Measurements from ENCODE around the gene FUOM.

Gene FUOM

DNA sequence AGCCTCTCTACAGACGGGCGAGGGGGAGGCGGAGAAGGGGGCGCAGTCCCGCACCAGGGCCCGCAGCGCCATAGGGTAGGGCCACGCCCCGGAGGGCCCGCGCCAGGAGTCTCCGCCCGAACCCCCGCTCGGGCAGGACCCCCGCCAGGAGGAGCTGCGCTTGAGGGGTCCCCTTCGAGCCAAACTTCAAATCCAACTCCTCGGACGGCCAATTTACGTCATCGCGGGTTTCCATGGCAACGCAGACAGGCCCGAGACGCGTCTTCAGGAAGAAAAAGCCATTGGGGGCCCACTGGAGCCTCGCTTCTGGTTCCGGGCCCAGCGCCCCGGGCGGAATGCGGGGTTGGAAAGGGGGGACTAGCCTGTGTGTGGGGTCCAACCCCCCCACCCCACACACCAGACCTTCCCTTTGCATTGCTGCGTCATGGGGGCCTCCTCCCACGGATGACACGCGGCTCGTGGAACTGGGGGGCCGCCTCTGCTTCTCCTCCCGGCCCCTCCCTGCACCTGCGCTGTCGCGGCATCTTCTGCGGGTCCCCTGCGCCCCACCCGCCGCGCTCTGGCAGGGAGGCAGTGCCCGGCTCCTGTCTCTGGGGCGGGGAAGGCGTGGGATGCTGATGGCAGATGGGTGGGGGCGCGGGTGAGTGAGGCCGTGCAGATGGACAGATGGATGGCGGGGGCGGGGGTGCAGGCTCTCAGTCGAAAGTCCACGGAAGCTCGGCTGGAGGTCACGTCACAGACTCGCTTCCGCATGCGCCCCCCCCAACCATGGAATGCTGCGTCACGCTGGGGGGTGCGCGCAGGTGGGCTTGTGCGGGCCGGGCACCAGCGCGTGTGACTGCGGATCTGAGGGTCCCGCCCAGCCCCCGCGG lies 22.3 kb downstream of the FUOM start:
- no peak for TF ChIP-seq Cebpa-rat (IDR thresholded peaks at IDR 0.05)
- Histone ChIP-seq H3K27ac (no peak overlapping the region), H3K27me3 (peaks cover 66% of the 10 kb centered on the region), H4K20me1 (no peaks in the 10 kb centered on the region), H3K4me2 (0 out of 2 replicates have a peak overlapping the region, but pooled peaks have one; percentile 9), H3K4me3 (0 out of 2 replicates have a peak overlapping the region, but pooled peaks have one; percentile 25), H3K9ac (no peak overlapping the region), H3K36me3 (no peaks in the 10 kb centered on the region), H3K4me1 (peaks cover 23% of the 10 kb centered on the region), H3K9me3 (peaks cover 49% of the 10 kb centered on the region)

DNA sequence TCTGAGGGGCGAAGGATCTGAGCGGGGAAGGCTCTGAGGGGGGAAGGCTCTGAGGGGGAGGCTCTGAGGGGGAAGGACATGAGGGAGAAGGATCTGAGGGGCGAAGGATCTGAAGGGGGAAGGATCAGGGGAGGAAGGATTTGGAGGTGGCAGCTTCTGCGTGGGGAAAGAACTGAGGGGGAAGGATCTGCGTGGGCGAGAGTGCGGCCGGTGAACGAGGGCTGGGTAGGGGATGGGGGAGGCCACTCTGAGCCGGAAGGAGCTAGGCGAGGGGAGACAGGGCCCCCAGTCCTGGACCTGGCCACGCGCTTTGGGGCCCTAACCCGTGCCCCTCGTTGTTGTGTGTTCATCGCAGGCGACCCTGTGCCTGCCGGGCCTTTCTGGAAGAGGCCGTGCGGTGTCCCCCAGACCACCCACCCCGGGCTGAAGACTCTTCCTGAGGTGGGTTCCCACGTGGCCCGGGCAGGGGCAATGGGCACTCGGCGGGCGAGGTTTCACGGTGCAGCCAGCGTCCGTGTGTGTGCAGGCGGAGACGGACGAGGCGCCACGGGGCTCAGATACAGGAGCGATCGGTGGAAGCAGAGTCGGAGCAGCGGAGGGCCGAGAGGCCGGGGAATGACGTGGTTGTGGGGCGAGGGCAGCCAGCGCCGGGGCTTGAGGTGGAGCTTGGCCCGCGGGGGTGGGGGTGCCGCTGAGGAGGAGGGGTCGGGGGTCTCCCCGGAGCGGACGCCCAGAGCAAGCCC lies 23.1 kb downstream of the FUOM start:
- Histone ChIP-seq H3K4me1 (peaks cover 23% of the 10 kb centered on the region), H3K4me2 (no peak overlapping the region), H3K9ac (no peak overlapping the region), H3K27me3 (peaks cover 66% of the 10 kb centered on the region), H3K36me3 (no peaks in the 10 kb centered on the region), H3K27ac (no peak overlapping the region), H4K20me1 (no peaks in the 10 kb centered on the region), H3K4me3 (no peak overlapping the region), H3K9me3 (peaks cover 49% of the 10 kb centered on the region)
- no peak for TF ChIP-seq Cebpa-rat (IDR thresholded peaks at IDR 0.05)

DNA sequence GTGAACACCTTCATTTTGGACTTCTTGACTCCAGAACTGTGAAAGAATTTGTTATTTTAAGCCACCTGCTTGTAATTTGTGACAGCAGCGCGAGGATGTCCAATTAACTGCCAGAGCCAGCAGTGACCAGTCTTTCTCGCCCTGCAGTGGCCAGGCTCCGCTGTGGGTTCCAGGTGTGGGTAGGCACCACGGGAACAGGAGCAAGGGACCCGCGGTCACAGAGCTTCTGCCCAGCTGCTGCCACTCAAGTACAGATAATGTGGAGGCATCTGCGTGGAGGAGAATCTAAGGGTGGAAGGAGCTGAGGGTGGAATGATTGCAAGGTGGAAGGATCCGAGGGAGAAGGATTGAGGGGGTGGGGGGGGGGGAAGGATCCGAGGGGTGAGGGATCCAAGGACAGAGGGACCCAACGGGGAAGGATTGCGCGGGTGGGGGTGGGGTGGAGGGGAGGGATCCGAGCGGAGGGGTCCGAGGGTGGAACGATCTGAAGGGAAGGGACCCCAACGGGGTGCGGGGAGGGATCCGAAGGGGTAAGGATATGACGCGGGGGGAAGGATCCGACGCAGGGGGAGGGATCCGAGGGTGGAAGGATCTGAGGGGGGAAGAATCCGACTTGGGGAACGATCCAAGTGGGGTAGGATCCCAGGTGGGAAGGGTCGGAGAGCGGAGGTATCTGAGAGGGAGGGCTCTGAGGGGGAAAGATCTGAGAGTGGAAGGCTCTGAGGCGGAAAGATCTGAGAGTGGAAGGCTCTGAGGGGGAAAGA lies 24.7 kb downstream of the FUOM start:
- H3K9ac ChIP-seq, result no peak overlapping the region
- H3K27me3 ChIP-seq, result peaks cover 78% of the 10 kb centered on the region
- no peak overlapping the region for H3K4me2 ChIP-seq
- peaks cover 11% of the 10 kb centered on the region; the same call in 1 of the 2 replicates for H4K20me1 ChIP-seq
- no peak overlapping the region for H3K4me3 ChIP-seq
- peaks cover 28% of the 10 kb centered on the region for H3K4me1 ChIP-seq
- no peak overlapping the region for H3K27ac ChIP-seq
- peaks cover 37% of the 10 kb centered on the region for H3K9me3 ChIP-seq
- H3K36me3 ChIP-seq, result no peaks in the 10 kb centered on the region
- TF ChIP-seq Cebpa-rat (IDR thresholded peaks at IDR 0.05), result no peak

DNA sequence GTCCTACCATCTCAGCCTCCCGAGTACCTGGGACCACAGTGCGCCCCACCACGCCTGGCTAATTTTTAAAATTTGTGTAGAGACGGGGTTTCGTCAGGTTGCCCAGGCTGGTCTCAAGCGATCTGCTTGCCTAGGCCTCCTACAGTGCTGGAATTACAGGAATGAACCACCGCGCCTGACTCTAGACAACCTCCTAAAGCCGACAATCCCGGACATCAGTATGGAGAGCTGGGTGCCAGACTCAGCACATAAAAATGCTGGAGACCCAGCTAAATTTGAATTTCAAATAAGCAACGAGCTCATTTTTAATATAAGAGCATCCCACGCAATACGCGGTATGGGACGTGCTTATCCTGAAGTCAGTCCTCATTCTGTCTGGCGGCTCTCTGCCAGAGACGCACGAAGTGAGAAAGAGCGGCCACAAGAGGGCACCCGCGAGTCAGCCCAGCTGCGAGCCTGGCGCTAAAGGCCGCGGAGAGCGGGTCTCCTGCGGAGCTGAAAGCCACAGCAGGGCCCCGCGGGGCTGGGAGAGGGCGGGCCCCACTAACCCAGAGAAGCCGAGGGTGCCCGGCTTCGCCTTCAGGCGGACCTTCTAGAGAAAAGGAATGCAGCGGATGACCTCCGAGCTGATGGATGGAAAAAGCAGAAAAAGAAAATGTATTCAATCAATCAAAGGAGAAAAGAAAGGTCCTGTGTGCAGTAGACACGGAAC lies 28.2 kb downstream of the FUOM start:
- Histone ChIP-seq H3K27ac (no peak overlapping the region), H3K4me3 (no peak overlapping the region), H3K4me1 (peaks cover 26% of the 10 kb centered on the region), H3K9ac (no peak overlapping the region), H3K27me3 (peaks cover 78% of the 10 kb centered on the region), H3K36me3 (no peaks in the 10 kb centered on the region), H3K4me2 (peak overlapping the region; percentile 83), H3K9me3 (peaks cover 3% of the 10 kb centered on the region), H4K20me1 (peaks cover 37% of the 10 kb centered on the region; the same call in 1 of the 2 replicates)
- TF ChIP-seq Cebpa-rat (IDR thresholded peaks at IDR 0.05), result no peak

DNA sequence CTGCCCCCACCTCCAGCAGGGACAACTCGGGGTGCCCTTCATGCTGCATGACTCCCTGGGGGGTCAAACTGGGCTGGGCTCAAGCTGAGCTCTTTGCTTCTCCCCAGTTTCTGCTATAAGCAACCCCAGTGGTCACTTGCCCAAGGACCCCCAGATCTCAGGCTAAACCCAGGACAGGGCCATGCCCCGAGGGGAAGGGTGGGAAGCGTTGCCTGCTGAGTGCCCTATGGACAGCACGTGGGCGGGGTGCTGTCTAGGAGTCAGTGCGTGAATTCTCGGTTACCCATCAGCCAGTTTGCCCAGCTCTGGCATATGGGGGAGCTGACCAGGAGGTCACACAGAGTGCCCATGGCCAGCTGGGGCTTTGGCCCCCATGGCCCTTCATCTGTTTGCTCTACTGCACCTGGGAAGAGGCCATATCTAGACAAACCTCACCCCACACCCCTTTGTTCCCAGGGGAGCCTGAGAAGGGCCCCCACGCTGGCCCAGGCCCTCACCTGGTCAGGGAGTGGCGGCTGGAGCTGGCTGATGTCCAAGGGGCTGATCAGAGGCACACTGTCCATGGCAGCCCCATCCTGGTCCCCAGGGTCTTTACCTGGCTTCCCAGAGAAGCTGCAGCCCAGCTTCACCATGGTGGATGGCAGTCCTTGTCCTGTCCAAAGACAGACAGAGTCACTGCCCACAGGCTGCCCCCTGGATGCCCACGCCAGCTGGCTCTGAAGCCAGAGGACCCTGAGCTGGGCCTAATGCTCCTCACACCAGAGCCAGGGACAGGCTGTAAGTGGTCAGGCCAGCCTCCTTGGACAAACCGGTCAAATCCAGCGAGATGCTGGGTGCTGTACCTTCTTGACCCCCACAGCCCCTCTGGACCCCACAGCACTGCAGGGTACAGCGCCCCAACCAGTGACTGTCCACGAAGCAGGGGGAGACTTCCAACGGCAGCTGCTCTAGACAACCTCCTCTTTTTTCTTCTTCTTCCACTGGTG lies 29.2 kb downstream of the FUOM start:
- Histone ChIP-seq H3K27me3 (peaks cover 71% of the 10 kb centered on the region), H3K36me3 (no peaks in the 10 kb centered on the region), H3K4me2 (no peak overlapping the region), H3K4me1 (peaks cover 27% of the 10 kb centered on the region), H3K4me3 (no peak overlapping the region), H3K27ac (no peak overlapping the region), H3K9me3 (no peaks in the 10 kb centered on the region), H4K20me1 (peaks cover 37% of the 10 kb centered on the region; the same call in 1 of the 2 replicates), H3K9ac (no peak overlapping the region)
- no peak for TF ChIP-seq Cebpa-rat (IDR thresholded peaks at IDR 0.05)

DNA sequence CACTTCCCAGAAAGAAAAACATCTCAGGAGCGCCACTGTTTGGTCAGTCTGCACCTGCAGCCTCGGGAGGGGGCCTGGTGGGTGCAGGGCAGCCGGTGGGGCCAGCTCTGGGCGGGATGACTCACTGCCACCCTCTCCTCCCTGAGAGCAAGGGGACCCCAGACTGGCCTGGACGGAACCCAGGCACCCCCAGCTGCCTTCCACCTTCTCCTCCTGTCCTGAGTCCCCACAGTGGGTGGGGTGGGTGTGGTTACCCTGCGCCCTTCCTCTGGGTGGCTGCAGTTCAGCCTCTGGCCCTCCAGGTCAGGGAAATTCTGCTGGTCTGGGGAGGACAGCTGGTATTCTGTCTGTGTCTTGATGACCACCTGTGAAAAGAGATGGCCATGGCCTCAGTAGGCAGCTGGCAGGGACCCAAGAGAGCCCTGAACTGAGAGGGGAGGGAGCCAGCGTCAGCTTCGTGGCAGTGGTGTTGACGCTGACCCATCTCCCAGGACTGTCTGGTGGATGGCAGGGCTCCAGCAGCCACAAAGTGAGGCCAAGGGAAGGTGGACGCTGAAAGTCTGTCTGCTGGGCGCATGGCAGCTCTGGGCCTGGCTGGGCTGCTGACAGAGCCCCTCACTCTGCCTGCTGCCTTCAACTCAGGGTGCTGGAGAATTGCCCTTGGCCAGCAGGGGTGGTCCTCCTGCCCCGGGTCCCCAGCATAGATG lies 30.0 kb downstream of the FUOM start:
- H4K20me1 ChIP-seq, result peaks cover 37% of the 10 kb centered on the region; the same call in 1 of the 2 replicates
- H3K4me2 ChIP-seq, result no peak overlapping the region
- H3K27me3 ChIP-seq, result peaks cover 65% of the 10 kb centered on the region

DNA sequence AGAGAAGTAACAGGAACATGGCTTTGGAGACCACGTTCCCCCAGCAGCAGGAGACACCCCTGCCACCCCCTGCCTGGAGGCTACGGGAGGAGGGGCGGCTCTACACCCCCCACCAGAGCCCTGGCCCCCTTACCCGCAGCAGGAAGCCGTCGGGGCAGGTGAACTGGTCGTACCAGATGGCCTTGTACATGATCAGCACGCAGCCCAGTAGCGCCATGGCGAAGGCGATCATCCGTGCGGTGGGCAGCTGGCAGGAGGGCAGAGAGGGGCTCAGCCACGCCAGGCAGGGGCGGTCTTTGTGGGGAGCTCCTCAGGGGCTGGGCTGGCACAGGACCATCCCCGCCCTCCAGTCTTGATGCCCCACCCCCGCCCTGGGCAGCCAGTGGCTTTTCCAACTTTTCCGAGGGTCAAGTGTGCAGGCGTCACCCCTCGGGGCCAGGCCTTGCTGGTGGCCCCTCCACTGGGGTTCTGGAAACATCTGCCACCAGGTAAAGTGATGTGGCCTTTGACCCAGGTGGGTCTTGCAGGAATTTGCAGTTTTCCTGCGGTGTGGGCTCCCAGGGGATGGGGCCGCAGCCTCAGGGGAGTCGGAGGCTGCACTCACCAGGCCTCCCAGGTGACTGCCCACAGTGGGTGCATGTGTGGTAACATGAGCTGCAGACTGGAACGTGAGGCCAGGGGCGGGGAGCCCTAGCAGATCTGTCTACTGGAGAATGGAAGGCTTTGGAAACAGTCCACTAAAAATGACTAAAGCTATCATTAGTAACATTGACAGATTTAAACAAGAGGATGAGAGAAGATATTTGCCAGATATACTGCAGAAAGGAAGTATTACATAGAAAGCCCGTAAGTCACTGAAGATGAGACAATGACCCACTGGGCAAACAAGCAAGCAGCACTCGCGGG lies 30.8 kb downstream of the FUOM start:
- H3K9ac ChIP-seq, result no peak overlapping the region
- no peak overlapping the region for H3K4me3 ChIP-seq
- no peaks in the 10 kb centered on the region for H3K36me3 ChIP-seq
- peaks cover 37% of the 10 kb centered on the region; the same call in 1 of the 2 replicates for H4K20me1 ChIP-seq
- H3K4me1 ChIP-seq, result peaks cover 27% of the 10 kb centered on the region
- peaks cover 57% of the 10 kb centered on the region for H3K27me3 ChIP-seq
- H3K9me3 ChIP-seq, result no peaks in the 10 kb centered on the region
- no peak for TF ChIP-seq Cebpa-rat (IDR thresholded peaks at IDR 0.05)
- H3K27ac ChIP-seq, result no peak overlapping the region
- peak overlapping the region; percentile 26 for H3K4me2 ChIP-seq

More for the DNA sequence above, 30.0 kb downstream of the FUOM start:
- no peak for TF ChIP-seq Cebpa-rat (IDR thresholded peaks at IDR 0.05)
- no peak overlapping the region for H3K4me3 ChIP-seq
- H3K4me1 ChIP-seq, result peaks cover 27% of the 10 kb centered on the region
- no peaks in the 10 kb centered on the region for H3K36me3 ChIP-seq
- H3K9me3 ChIP-seq, result no peaks in the 10 kb centered on the region
- H3K9ac ChIP-seq, result no peak overlapping the region
- H3K27ac ChIP-seq, result no peak overlapping the region

All from BLaER1 (cell line).